AG04450 (cell line): ENCODE data around the gene PRRG1. TPM values are rescaled to one million over a fixed set of nuclear protein-coding genes. Genes with fewer than 3 reads are reported as not detected.

Experiments
- CTCF ChIA-PET: fragments of 300-600, 350-600 bp; formaldehyde crosslinking; extraction: SDS; loops from one replicate; lab custom pipeline; 2022; ENCODE audit warnings: antibody characterized with exemption, inconsistent platforms; lab: Charles Lee
- POLR2A ChIA-PET: fragments of 350-600 bp; formaldehyde crosslinking; extraction: SDS; loops from one replicate; lab custom pipeline; 2021; ENCODE audit warnings: antibody characterized with exemption, inconsistent platforms; lab: Yijun Ruan, JAX
- DNase-seq: peaks from one replicate; pipeline ENCODE4 v3.0.0-alpha.2; 2011; ENCODE audit warnings: low read depth, low spot score
- H3K27ac ChIP-seq: one replicate; pipeline ENCODE4 v1.5.1; 2012; ENCODE audit warnings: low read depth, low read length, control low read depth
- H3K27me3 ChIP-seq: one replicate; pipeline ENCODE4 v1.6.0; 2012; ENCODE audit warnings: low read length; ENCODE audit not compliant: control insufficient read depth, insufficient read depth
- H3K4me3 ChIP-seq: 2 replicates; pipeline ENCODE4 v1.5.1; 2011; ENCODE audit warnings: mild to moderate bottlenecking, low read depth, low read length, control low read depth
- H3K9me3 ChIP-seq: 2 replicates; pipeline ENCODE4 v1.5.1; 2012; ENCODE audit warnings: low read length; ENCODE audit not compliant: control insufficient read depth, insufficient read depth
- polyA plus RNA-seq: library from polyadenylated mRNA; depleted of rRNA; stranded (reverse); fragments of >200 nt; gene quantifications from 2 replicates; pipeline ENCODE4 v1.2.3, GENCODE V29; 2011
- TF ChIP-seq, protein P1 (sequence below): IDR thresholded peaks from 2 replicates; pipeline ENCODE4 v1.5.1; 2011; ENCODE audit warnings: low read depth, low read length, control low read depth, inconsistent platforms

The PRRG1 gene
- polyA plus RNA-seq, 1 experiment = 39.3 TPM

DNA sequence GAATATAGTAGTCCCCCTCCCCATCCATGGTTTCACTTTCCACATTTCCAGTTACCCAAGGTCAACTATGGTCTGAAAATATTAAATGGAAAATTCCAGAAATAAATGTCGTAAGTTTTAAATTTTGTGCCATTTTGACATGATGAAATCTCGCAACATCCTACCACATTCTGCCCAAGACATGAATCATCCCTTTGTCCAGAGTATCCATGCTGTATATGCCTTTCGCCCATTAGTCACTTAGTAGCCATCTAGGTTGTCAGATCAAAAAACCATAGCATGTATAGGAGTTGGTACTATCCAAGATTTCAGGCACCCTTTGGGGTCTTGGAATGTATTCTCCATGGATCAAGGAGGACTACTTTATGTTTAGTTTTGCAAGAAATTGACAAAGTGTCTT, 8.3 kb downstream of the PRRG1 start:
- ChIA-PET POLR2A (no interaction called here), CTCF (no interaction called here)
- Histone ChIP-seq H3K9me3 (no peaks in the 10 kb centered on the region), H3K27me3 (no peaks in the 10 kb centered on the region), H3K4me3 (no peak overlapping the region), H3K27ac (no peak overlapping the region)
- TF ChIP-seq, protein P1, sequence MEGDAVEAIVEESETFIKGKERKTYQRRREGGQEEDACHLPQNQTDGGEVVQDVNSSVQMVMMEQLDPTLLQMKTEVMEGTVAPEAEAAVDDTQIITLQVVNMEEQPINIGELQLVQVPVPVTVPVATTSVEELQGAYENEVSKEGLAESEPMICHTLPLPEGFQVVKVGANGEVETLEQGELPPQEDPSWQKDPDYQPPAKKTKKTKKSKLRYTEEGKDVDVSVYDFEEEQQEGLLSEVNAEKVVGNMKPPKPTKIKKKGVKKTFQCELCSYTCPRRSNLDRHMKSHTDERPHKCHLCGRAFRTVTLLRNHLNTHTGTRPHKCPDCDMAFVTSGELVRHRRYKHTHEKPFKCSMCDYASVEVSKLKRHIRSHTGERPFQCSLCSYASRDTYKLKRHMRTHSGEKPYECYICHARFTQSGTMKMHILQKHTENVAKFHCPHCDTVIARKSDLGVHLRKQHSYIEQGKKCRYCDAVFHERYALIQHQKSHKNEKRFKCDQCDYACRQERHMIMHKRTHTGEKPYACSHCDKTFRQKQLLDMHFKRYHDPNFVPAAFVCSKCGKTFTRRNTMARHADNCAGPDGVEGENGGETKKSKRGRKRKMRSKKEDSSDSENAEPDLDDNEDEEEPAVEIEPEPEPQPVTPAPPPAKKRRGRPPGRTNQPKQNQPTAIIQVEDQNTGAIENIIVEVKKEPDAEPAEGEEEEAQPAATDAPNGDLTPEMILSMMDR = no peak
- no peak for DNase-seq

DNA sequence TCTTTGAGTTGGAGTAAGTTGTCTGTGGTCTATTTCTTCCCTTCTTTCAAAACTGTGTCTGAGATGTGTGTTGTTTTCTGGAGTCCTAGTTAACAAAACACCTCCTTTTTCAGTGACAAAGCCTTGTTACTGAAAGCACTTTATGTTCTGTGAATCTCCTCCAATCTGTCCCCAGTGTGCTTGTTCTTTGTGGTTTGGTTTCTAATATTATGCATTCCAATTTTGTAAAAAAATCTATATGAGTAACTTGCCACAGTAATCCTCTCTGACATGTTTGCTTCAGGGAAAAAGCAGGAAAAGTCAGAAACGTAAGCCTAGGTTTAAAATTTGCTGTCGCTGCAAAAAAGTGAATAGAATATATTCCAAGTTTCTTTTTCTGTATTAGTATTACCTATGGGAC, 12.4 kb downstream of the PRRG1 start:
- ChIA-PET CTCF (no interaction called here), POLR2A (no interaction called here)
- no peaks in the 10 kb centered on the region for H3K9me3 ChIP-seq
- H3K27ac ChIP-seq = no peak overlapping the region
- TF ChIP-seq, protein P1 = no peak
- no peaks in the 10 kb centered on the region for H3K27me3 ChIP-seq
- no peak for DNase-seq
- no peak overlapping the region for H3K4me3 ChIP-seq

DNA sequence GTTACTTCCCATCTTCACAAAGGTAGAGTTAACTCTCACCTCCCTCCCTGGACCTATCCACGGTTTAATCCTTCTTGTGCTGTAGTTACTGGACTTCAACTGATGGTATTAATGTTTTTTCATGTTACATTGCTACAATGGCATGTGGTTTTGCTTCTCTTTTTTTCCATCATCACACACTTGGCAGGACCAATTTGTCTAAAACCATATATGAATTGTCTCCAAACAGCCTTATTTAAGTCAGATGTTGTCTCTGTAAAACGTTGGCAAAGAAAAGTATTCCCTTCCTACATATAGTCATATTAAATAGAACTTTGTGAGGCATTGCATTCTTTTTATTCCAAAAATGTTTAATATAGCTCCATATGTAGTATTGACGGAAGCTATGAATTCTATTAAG, 15.5 kb downstream of the PRRG1 start:
- CTCF ChIA-PET = no interaction called here
- TF ChIP-seq, protein P1 = no peak
- Histone ChIP-seq H3K27ac (no peak overlapping the region), H3K27me3 (no peaks in the 10 kb centered on the region), H3K4me3 (no peak overlapping the region), H3K9me3 (no peaks in the 10 kb centered on the region)
- POLR2A ChIA-PET = no interaction called here
- DNase-seq = no peak

DNA sequence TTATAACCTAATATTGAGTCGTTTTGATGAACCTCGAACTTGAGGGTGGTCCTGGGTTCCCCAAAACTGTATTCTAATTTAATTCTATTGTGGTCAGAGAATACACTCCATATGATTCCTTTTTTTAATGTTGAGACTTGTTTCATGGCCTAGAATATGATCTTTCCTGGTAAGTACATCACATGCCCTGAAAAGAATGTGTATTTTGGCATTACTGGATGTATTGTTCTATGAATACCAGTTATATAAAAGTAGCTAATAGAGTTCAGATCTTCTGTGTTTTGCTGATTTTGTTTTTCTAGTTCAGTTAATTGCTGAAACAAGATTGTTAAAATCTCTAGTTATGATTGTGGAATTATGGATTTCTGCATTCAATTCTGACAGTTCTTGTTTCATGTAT, 18.8 kb downstream of the PRRG1 start:
- DNase-seq = no peak
- TF ChIP-seq, protein P1 = no peak
- CTCF ChIA-PET = interaction anchor here (0.6 kb wide), 1 partner anchor 823 kb away, joined by 3 read pairs; no protein-coding TSS in a partner anchor
- POLR2A ChIA-PET = no interaction called here
- Histone ChIP-seq H3K9me3 (no peaks in the 10 kb centered on the region; the same call in 1 of the 2 replicates), H3K27me3 (no peaks in the 10 kb centered on the region), H3K4me3 (no peak overlapping the region), H3K27ac (no peak overlapping the region)

DNA sequence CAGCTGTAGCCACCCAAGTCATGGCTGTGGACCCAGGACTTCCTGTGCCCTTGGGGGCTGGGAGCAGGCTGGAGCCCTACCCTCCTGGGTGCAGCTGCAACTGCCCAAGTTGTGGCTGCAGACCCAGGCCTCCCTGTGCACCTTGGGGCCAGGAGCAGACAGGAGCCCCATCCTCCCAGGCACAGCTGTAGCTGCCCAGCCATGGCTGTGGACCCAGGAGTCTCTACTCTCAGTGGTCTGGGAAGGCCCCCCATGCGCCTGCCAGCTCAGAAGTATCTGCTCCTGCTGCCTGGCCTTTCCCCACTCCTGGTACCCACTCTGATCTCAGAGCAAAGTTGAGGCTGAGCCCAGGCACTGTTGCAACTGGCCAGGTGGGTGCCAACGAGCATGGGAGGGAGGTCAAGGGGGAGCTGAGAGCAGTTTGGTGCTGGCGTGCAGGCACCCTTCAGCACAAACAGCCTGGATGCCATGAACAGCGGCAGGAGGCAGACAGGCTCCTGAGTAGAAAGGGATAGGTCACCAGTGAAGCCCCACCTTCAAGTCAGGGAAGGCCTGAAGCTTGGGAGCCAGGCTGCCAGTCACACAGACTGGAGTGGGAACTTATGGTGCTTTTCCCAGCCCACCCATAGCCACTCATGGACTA, 21.5 kb downstream of the PRRG1 start:
- ChIA-PET POLR2A (no interaction called here), CTCF (no interaction called here)
- Histone ChIP-seq H3K27me3 (no peaks in the 10 kb centered on the region), H3K27ac (no peak overlapping the region), H3K4me3 (no peak overlapping the region), H3K9me3 (no peaks in the 10 kb centered on the region; the same call in 1 of the 2 replicates)
- no peak for DNase-seq
- TF ChIP-seq, protein P1 = no peak
